ENCODE measurements around the gene RPL22. TPM values are rescaled to one million over a fixed set of nuclear protein-coding genes. Genes with fewer than 3 reads are reported as not detected.

RPL22 gene
- total RNA-seq, 1 donor, result 169 TPM

DNA sequence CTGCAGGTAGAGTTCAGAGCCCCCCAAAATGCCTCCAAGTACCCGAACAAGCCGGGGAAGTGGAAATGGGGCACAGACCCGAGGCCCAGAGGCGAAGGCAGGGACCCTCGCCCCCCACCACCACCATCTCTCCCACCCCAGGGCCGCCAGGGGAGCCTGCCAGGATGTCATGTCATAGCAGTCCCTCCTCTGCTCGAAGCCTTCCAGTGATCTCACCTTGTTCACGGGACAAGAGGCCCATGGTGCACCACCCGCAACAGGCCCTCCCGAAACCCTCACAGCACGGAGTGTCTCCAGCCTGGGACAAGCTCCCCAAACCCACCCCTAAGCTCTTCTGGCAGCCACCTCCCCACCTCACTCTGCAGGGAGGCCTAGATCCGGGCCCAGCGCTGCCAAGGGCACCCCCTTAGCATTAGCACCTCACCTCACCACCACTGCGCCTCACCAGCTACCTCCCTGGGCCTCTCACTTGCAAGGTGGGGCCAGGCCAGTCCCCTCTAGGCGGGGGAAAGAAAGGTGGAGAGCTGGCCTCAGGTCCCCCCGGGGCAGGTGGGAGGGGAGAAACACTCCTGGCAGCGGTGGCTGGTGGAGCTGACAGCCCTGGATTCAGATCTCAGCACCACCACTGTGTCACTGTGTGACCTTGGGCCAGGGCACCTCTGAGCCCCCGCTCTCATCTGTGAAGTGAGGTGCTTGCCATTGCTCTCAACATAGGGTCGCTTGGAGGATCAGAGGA is 32.6 kb downstream of the RPL22 start:
- no peak for DNase-seq (ENCODE audit: low read depth)
- TF ChIP-seq, protein P1, sequence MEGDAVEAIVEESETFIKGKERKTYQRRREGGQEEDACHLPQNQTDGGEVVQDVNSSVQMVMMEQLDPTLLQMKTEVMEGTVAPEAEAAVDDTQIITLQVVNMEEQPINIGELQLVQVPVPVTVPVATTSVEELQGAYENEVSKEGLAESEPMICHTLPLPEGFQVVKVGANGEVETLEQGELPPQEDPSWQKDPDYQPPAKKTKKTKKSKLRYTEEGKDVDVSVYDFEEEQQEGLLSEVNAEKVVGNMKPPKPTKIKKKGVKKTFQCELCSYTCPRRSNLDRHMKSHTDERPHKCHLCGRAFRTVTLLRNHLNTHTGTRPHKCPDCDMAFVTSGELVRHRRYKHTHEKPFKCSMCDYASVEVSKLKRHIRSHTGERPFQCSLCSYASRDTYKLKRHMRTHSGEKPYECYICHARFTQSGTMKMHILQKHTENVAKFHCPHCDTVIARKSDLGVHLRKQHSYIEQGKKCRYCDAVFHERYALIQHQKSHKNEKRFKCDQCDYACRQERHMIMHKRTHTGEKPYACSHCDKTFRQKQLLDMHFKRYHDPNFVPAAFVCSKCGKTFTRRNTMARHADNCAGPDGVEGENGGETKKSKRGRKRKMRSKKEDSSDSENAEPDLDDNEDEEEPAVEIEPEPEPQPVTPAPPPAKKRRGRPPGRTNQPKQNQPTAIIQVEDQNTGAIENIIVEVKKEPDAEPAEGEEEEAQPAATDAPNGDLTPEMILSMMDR (IDR thresholded peaks at IDR 0.05; ENCODE audit: insufficient read depth, low read length), result no peak
- H3K4me3 ChIP-seq (ENCODE audit: low read depth, low read length), result no peak overlapping the region

DNA sequence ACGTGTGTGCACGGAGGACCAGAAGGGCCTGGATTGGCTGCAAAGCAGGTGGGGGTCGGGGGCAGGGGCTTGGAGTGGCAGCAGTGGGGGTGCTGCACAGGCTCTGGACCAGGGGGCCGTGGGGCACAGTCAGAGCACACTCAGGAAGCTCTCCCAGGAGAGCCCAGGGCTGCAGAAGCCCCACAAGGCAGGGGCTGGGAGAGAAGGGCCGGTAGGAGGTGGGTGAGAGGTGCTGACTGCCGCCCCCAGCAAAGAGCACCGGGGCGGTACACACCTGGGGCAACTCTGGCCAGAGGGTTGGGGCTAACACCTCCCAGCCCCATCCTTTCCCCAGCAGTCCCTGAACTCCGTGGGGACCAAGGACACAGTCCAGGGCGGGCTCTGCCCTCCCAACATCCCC is 33.2 kb downstream of the RPL22 start:
- DNase-seq (ENCODE audit: low read depth), result no peak
- H3K4me3 ChIP-seq (ENCODE audit: low read depth, low read length), result no peak overlapping the region
- TF ChIP-seq, protein P1 (IDR thresholded peaks at IDR 0.05; ENCODE audit: insufficient read depth, low read length), result no peak

DNA sequence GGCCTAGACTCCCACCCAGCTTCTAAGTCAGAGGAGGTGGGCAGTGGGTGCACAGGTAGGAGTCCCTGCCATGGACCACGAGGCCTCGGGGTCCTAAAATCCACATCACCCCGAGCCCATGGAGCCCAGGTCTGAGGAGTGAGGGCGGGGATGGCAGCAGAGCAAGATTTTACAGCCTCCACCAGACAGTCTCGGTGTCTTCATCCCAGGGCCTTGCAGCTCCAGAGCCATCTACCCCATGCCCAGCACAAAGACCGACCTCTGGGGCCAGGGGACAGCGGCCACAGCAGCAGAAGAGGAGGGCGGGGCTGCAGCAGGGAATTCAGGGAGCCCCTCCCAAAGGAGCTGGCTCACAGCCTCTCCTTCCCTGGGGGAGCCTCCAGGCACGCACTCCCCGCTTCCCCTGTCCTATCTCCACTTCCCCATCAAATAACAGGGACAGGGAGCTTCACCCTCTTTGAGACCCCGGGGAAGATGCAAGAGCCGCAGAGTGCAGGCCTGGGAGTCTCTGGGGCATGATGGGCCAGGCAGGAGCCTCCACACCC is 33.9 kb downstream of the RPL22 start:
- DNase-seq (ENCODE audit: low read depth), result no peak
- no peak overlapping the region for H3K4me3 ChIP-seq (ENCODE audit: low read depth, low read length)
- TF ChIP-seq, protein P1 (IDR thresholded peaks at IDR 0.05; ENCODE audit: insufficient read depth, low read length), result no peak

DNA sequence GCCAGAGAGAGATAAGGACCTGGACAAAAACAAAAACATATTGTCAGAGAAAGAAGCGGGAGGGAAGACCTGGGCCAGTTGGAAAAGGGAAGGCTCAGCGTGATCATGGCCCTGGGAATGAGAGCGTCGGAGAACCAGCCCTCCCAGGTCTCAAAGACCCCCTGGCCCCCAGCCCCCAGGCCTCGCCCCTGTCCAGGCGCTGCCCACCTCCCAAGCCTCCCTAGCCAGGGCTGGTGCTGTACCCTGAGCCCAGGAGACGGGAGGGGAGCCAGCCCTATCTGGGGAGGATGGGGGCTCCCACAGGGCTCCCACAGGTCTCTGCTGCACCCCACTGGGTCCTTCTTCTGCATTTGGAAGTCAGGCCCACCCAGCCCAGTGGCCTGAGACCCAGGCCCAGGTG is 34.4 kb downstream of the RPL22 start:
- DNase-seq (ENCODE audit: low read depth), result no peak
- H3K4me3 ChIP-seq (ENCODE audit: low read depth, low read length), result no peak overlapping the region
- TF ChIP-seq, protein P1 (IDR thresholded peaks at IDR 0.05; ENCODE audit: insufficient read depth, low read length), result no peak

DNA sequence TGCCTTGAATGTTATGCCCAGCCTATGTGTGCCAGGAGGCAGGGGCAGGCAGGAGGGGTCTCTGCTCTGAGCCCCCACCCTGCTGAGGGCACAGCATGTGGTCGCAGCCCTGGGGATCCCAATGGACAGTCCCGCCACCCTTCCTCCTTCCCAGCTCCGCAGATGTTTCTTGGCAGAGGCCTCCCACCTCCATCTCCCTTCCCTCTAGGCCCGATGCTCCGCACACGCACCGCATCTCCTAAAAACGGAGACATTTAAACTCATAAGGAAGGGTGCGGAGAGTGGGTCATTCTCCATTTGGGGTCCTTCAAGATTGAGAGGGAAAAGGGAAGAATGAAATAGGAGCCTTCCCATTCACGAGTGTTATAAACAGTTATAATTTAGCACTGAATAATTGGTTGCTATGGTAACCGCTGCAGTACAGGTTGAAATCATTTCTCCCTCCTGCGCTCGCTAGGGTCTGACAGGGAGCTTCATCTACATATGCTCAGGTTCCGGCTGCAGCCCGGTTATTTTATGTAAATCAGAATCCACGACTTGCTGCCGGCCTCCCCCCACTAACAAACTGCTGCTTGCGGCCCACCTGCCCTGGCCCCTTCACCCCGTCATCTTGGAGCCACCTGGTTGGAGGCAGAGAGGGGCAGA is 35.3 kb downstream of the RPL22 start:
- DNase-seq (ENCODE audit: low read depth), result no peak

DNA sequence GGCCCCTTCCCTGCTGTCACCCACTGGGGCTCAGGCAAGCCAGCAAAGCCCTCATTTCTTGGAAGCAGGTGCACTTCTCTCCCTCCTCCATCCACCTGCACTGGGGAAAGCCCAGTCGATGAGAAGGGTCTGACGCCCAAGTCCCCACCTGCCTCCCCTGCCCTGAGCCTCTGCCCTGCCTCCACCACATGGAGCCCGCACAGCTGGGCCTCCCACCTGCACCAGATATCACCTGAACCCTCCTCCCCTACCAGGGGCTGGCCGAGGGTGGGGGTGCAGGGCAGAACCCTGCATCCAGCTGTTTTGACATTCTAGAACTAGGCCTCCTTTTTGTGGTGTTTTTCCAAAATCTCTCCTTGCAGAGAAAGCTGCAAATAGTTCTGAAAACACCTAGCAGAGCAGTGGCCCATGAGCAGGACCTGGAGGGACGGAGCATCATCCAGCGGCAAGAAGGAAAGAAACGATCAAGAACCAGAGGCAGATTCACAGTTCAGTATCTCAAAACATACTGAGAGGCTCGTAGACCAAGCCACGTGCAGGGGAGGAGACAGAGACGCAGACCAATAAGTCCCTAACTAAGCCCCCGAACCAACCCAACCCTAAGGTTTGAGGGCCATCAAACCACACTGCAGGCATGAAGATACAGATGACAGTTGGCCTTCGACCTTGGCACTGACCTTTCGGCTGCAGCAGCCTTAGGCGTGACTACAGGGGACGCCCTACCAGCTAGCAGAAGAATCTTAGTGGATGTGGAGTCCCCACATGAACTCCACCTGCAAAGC is 36.0 kb downstream of the RPL22 start:
- no peak for DNase-seq (ENCODE audit: low read depth)
- TF ChIP-seq, protein P1 (IDR thresholded peaks at IDR 0.05; ENCODE audit: insufficient read depth, low read length), result no peak
- H3K4me3 ChIP-seq (ENCODE audit: low read depth, low read length), result no peak overlapping the region

More for the DNA sequence above, 35.3 kb downstream of the RPL22 start:
- TF ChIP-seq, protein P1 (IDR thresholded peaks at IDR 0.05; ENCODE audit: insufficient read depth, low read length), result no peak
- H3K4me3 ChIP-seq (ENCODE audit: low read depth, low read length), result no peak overlapping the region
